Stimulated activated CD8-positive, alpha-beta memory T cell treated with anti-CD3 and anti-CD28 coated beads, Interleukin-7, amount 100 ng/mL, for 48 hours (primary cell): Measurements from ENCODE around the gene ENDOU.
A peak's percentile ranks its signal among the peaks of the same experiment; 100 is the strongest.

Experiments
- DNase-seq, 2 donors: peaks; one replicate each; pipeline ENCODE4 v3.0.0-alpha.2; 2020; ENCODE audit warnings: low read depth in 1 of 2; ENCODE audit errors: extremely low read depth in 1 of 2

The ENDOU gene

DNA sequence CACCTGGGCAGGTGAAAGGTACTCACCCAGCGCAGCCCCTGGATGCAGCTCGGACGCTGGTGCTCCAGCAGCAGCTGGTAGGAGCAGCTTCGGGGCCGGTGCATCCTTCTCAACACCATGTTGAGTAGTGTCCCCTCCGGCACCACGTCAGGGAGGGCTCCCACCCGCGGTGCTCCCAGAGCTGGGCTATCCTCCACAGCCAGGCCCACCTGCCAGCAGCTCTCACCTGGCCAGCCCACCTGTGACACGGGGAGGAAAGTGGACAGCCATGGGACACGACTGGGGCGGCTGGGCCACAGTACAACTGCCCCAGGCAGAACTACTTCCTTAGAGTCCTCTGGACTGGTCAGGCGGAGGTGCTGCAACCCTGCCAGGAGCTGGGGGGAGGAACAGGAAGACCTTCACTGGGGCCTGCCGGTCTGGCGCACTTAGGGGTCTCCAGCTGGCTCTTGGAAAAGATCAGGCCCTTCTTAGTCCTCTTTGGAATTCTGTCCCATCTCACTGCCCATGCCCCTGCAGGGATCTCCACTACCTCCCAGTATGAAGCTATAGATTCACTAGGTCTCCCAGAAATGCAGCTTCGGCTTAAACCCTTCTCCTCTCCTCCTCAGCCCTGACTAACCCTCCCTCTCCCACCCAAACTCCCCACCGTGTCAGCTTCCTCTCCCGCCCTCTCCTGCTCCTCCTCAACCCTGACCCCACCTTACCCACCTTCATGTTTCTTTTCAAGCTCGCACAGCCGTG lies 32.7 kb upstream of the ENDOU start:
- no peak for DNase-seq

DNA sequence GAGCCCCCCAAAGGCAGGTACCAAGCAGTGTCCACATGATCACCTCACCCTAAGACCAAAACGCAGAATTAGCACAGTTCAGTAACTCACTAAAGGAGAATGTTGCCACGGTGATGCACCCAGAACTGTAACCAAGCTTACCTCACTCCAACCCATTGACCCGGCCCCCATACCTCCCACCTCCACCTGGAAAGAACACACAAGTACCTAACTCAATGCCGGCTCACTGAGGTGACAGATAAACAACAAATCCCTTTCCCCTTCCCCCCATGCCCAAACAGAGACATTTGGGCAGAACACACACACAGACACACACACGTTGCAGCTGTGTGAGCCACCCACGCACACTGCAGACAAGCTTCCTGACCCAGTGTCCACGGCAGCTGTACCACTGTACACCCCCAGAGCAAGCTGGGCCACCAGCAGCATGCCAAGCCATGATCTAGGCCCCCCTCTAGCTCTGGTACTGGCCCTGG lies 32.1 kb upstream of the ENDOU start:
- DNase-seq, result no peak

DNA sequence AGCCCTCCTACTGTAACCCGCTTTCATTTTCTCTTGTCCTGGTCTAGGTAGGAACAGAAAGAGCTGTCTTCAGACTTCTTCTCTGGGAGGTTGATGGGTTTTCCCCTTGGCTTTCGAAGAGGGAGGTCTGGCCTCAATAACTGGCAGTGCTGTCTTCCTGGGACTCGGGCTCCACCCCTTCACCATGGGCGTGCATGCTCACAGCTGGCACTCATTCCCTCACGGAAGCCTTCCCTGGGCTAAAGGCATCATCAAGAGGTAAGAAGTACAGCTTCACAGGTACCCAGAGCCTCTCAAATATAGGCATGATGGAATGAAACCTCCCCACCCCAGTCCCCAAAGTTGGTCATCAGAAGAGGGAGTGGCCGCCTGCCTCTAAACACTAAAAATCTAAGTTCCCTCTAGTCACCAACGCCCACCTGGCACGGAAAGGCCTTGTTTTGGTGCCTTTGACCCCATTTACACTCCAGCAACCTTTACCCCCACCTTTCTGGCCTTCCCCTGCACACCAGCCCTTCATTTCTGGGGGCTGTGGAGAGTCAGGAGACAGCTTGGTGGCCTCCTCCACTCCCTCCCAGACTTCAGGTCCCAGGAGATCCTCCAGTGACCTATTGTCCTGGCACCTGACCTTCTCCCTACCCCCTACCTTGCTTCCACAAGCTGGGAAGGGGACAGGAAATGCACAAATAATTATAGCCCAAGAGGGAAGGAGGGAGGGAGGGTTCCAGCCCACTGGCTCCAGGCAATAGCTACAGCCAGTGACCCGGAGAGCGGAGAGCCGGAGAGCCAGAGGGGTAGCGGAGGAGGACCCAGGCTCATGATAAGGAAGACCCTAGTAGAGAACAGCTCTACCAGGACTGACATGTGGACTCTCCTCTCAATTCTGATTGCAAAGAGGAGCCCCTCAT lies 30.6 kb upstream of the ENDOU start:
- DNase-seq, result peak in 1 of 2 donors; percentile 12

DNA sequence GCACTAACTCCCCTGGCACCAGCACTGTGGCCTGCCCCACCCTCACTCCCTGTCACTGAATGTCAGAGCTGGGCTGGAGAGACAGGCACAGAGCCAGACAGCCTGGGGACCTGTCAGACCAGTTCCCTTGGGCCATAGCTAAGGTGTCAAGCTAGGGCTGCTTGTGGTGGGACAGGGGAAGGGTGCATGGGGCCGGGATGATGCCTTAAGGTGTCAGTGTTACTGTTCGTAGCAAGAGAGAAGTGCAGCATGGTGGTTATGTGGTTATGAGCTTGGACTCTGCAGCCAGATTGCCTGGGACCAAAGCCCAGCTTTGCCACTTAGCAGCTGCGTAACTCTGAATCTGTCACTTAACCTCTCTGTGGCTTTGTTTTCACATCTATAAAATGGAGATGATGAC lies 29.6 kb upstream of the ENDOU start:
- no peak for DNase-seq

DNA sequence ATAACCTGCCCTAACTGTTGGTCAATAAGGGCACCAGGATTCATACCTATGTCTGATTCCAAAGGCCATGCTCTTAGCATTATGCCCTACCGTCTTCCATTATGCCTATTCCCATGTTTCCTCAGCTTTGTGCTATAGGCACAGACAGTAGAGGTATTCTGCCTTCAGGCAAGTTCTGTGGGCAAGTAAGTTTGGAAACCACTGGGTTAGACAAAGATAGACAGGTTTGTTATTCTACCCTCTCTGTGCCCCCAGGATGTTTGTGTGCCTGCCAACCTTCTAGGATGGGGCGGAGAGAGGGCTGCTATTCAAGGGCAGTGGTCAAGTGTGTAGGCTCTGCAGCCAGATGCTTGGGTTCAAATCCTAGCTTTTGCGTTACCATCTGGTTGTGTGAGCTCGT lies 28.8 kb upstream of the ENDOU start:
- DNase-seq, result no peak

DNA sequence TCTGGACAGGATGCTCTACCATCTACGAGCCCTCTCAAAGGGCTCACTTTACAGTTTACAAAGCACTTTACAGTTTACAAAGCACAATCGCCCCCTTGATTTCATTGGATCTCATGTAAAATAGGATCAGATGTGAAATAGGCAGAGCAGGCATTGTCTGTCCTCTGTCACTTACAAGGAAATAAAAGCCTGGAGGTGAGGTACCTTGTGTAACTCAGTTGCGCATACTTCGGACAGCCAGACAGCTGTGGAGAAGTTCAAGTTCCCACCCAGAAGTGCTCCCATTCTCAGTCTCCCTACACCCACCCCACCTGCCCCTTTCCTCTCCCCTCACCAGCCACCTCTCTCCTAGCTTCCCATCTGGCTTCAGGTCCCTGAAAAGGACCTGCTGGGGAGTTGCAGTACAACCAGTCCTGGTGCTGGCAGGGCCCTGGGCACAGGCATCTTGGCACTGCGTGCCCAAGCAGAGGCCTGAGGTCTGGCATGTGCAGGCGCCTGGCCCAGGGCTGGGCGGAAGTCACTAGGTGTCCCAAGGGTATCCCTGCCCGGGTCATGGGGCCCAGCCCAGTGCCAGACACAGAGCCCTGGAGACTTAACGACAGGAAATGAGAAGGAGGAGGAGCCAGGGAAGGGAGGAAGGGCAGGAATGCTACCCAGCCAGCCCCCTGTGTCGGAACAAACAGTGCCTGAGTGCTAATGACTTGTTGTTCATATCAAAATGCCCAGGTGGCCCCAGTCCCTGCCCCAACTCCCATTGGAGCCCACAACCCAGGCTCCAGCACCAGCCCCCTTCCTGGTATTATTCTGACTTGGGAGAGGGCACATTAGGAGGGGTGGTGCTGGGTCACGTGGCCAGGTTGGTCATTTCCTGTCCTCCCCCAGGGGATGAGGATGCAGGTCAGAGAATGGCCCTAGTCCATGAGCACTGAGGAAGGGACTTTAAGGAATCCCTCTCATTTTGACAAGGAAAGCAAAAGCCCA lies 28.0 kb upstream of the ENDOU start:
- DNase-seq, result no peak

DNA sequence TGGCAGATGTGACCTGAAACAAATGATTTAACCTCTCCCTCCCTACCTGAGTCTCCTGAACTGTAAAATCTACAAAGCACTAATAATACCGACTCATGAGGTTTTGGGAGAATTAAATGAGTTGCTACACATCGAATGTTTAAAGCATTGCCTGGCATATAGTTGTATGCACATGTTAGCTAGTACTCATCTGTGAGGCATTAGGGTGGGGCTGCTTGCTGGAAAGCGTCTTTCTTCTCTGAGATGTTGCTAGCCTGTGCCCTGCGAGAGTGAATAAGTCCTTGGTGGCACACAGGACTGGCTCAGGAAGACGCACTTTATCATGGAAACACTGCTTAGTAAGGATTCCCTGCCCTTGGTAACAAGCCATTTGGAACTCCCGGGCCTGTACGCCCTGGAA lies 27.3 kb upstream of the ENDOU start:
- no peak for DNase-seq

DNA sequence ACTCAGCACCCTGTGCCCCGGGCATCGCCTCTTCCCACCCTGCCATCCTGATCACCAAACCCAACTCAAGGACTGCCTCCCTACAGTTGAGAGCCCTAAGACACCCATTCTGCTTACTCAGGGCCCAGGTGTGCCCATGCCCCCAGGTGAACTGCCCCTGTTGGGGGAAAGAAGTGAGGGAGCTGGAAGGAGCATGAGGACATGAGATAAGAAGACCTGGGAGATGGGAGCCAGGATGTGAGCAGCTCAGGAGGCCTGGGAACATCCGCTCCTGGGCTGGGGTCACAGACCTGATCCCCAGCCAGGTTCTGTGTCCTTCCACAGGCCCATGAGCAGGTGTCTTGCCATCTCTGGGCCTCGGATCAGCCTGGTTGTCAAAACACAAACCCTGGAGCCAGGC lies 26.8 kb upstream of the ENDOU start:
- no peak for DNase-seq

DNA sequence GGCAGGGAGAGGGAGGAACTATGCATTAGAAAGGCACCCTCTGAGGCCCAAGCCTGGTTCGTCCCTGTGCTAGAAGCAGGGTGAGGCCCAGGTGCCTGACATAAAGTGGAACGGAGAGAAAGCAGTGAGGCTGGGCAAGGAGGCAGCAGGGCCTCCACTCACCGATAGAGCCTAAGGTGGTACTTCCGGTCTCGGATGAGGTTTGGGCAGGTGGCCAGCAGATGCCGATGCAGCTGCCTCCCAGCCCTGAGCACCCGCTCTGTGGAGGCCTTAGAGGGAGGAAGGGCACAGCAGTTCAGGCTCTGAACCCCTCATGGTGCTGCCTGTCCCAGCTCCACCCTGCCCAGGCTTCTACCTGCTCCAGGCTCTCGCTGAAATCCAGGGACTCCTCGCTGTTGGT lies 26.3 kb upstream of the ENDOU start:
- DNase-seq, result no peak

DNA sequence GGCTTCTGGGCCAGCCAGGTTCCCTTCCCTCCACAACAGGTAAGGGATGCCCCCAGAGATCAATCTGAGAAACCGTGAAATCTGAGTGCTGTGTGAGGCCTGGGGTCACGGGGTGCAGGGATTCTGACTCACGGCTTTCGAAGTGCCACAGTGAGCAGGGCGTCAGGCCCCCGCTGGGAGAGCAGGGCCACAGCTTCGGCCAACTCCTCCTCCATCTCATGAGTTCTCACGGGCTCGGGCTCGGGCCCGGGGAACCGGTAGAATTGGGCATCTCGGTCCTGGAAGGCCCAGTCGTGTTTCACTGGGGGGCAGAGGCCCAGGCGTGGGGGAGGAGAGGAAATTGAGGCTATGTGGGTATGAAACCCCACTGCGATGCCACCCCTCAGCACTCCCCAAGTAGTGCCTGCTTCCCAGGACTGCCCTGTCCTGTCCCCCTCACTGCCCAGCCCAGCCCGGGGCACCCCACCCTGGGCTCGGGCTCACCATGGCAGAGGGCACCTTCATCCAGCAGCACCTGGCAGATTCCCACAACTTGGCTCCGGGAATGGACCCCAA lies 25.7 kb upstream of the ENDOU start:
- DNase-seq, result no peak

DNA sequence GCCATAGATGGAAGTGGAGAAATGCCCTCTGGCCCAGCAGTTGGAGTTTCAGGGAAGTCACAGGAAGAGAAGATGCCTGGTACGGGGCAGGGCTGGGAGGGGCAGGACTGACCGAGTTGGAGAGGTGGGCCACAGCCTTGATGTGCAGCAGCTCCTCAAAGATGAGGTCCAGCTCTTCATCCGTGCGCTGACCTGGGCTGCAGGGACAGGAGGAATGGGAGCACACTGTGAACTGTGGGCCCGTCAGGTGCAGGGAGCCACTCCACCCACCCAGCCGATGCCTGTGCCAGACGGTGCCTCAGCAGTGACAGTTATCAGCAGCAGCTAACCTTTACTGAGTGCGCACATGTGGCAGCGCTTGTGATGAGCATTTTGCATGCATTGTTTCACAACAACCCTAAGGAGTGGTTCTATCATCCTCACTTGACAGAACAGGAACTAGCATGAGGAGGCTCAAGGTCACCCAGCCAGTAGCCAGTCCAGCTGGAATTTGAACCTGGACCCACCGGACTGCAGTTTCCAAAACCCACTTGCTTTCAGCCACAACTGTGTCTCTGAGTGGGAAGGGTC lies 25.0 kb upstream of the ENDOU start:
- DNase-seq, result no peak

DNA sequence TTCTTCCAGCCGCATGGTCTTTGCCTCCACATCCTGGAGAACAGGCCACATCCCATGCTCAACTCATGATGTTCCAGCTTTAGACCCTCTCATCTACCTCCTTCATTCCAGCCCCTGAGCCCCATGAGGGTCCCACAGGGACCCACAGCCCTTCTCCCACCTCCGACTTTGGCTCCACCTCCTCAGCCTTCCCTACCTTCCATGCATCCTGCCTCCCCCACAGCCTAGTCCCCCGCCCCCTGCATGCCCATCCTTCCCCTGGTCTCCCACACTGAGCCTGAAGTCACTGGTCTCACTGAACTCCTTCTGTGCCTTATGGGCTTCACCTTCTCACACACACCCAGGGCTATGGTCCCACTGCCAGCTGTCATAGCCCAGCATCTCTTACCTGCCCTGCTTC lies 23.6 kb upstream of the ENDOU start:
- no peak for DNase-seq

DNA sequence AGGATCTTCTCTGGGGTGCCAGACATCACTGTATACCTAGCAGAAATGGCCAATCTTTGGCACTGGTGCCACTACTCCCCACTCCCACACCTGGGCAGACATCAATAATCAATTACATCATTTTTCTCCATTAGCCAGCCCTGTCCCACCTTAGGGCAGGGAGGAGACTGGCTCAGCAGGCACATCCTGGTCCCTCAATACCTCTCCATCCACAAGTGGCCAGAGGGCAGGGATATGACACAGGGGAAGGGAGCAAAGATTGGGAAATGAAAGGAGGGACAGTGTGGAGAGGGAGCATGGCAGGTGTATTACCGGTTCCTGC lies 23.2 kb upstream of the ENDOU start:
- no peak for DNase-seq

DNA sequence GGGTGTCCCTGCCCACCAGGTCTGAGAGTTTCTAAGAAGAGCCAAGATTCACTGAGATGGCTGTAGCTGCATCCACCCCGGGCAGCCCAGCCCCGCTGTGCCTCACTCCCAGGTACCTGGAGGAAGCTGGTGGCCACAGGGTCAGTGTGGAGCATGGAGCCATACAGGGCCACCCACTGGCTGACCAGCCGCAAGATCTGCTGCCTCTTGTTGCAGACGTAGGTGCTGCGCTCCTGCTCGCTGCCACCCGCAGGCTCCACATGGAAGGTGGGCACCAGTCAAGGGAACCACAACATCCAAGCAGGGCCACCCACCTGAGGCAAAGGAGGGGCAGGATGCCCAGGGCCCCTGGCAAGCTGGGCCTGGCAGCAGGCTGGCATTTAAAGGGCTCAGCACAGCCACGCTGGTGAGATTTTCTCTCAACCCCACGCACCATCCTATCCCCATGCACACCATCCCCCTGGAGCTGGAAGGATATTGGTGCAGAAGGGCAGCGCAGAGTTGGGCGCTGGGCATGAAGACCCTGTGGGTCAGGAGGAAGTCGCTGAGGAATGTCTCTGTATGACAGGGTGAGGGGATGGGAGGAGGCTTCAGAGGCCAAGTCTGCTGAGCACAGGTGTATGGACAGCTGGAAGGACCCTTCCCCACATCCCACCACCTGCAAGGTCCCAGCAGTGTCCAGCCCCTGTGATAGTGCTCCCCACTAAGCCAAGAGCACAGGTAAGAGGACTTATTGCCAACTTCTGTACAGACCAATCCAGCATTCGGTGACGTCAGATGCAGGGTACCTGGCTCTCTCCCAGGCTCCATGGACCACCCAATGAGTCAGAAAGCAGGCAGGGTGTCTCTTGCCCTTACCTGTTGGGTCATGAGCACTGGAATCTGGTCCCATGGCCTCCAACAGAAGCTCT lies 22.6 kb upstream of the ENDOU start:
- DNase-seq, result no peak

DNA sequence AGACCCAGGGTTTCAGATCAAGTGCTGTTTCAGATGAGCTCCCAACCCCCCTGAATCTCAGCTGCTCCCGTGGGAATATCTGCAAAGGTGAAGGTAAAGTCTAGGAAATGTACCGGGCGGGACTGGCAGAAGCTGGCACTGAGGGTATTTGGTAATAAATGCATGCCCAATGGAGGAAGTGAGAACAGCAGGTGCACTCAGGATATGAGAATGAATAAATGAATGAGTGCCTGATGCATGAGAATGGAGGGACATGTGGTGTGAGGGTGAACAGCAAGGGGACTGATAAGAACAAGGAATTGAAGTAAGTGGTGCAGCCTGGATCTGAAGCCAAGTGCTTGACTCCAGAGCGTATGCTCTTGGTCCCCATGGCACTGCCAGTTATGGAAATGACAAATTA lies 21.8 kb upstream of the ENDOU start:
- no peak for DNase-seq

DNA sequence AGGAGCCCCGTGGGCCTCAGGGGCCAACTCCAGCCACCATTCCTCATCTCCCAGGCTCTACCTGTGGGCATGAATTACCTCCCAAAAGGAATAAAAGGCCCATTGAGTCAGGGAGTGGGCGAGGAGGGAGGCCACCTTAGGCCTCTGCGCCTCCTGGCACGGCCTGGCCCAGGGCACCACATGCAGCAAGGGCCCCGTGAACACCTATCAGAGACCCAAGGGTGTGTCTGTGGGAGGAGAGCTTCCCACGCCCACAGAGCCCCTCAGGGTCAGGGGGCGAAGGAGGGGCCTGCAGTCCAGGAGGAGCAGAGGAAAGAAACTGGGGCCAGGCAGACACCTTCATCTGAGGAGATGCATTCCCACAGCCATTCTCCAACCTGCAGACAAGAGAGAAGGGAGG lies 21.2 kb upstream of the ENDOU start:
- DNase-seq, result no peak

DNA sequence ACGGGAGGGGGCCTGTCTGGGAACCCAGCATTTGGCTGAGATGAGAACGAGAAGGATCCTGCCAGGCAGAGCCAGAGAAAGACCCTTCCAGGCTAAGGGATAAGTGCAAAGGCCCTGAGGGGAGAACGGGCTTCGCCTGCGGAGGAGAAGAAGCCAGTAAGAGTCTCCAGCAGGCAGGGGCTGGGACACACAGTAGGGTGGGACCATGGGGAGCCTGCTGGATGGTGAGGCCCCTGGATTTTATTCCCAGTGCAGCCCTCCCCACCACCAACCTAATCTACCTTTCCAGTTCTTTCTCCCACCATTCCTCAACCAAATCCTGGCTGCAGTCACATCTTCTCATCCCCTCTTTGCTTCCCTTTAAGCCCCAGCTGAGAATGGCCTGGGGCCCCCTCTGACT lies 20.8 kb upstream of the ENDOU start:
- no peak for DNase-seq

DNA sequence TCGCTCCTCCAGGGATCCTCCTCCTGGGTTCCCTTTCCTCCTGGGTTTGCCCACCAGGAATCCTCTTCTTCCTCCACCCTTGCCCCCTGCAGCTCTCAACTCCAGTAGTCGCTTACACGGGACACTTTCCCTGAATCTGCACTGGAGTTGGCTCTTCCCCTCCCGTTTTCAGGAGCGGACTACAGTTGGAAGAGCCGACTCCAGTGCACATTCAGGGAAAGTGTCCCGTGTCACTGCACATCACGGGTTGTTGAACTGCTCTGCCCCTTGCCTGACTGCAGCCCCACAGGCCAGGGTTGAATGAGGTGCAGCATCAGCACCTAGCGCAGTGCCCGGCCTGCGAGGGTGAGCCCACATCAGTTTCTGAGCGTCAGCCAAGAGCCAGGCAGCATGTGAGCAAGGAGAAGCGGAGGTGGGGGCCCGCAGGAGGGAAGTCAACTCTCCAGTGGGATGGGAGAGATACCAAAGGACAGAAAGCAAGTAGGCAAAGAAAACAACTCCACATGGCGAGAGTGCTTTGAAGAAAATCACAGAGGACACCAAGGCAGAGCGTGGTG lies 20.3 kb upstream of the ENDOU start:
- DNase-seq, result no peak

DNA sequence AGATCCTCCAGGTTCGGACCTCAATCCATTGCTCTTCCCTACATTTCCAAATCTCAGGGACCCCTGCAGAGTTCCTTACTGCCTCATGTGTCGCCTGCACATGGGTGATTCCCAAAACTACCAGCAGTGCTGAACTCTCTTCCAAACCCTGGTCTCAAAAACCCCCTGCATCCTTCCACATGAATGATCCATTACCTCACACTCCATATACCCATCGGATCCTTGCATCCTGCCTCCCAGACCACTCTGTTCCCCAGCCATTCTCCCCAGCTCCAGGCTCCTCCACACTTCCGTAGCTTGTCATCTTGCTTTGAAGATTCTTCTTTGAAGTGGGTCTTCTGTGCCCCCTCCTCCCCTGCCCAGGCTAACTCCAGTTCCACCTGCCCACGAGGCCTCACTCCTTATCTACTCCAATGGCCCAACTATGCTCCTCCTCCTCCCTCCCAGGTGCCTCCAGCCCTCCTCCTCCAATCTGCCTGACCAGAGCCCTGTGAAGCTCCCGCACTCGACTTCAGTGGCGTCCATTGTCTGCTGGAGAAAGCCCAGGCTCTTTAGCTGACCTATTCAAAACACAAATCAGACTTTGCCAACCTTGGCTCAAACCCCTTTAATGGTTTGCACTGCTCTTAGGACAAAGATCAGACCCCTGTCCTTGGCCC lies 19.6 kb upstream of the ENDOU start:
- no peak for DNase-seq
